WTC11 (cell line): ENCODE measurements around the gene PRR23E. TPM values are rescaled to one million over a fixed set of nuclear protein-coding genes. Genes with fewer than 3 reads are reported as not detected.

ENCODE experiments used
- ATAC-seq: fragments of 200-7000 bp; cut with Tn5 transposase; 2 replicates; pipeline ENCODE4 v1.10.0; 2021; ENCODE audit warnings: mild to moderate bottlenecking, moderate library complexity
- CTCF ChIA-PET: fragments of 300-600 bp; sonication (Branson Sonifier 250); formaldehyde crosslinking; loops from one replicate; lab custom pipeline; 2021; ENCODE audit warnings: antibody characterized with exemption; lab: Charles Lee
- POLR2A ChIA-PET: fragments of 350-600 bp; sonication (Branson Sonifier 250); formaldehyde crosslinking; loops from one replicate; lab custom pipeline; 2021; ENCODE audit warnings: antibody characterized with exemption; lab: Charles Lee
- DNase-seq: peaks from one replicate; pipeline ENCODE4 v3.0.0; 2021; ENCODE audit warnings: low spot score
- H3K27ac Mint-ChIP-seq: 2 replicates; pipeline ENCODE4 v1.8.0; 2021; ENCODE audit warnings: mixed read lengths
- H3K27me3 Mint-ChIP-seq: 2 replicates; pipeline ENCODE4 v1.8.0; 2021; ENCODE audit warnings: low read depth, mild to moderate bottlenecking, moderate library complexity, mixed read lengths
- H3K36me3 Mint-ChIP-seq: 2 replicates; pipeline ENCODE4 v1.8.0; 2021; ENCODE audit warnings: mixed read lengths
- H3K4me1 Mint-ChIP-seq: 2 replicates; pipeline ENCODE4 v1.8.0; 2022; ENCODE audit warnings: mixed read lengths
- H3K4me3 Mint-ChIP-seq: 2 replicates; pipeline ENCODE4 v1.8.0; 2021; ENCODE audit warnings: mild to moderate bottlenecking, moderate library complexity, mixed read lengths
- H3K9me3 Mint-ChIP-seq: 2 replicates; pipeline ENCODE4 v1.8.0; 2021; ENCODE audit warnings: mixed read lengths
- CTCF ChIP-seq: fragments of 200-600 bp; IDR thresholded peaks from 2 replicates; pipeline ENCODE4 v1.8.0; 2022; ENCODE audit warnings: antibody characterized with exemption
- IRF2 ChIP-seq: sonication (generic); formaldehyde crosslinking; IDR thresholded peaks from 2 replicates; pipeline ENCODE4 v1.8.0; 2022; ENCODE audit warnings: low read depth, missing genetic modification reagents, borderline replicate concordance
- NR2C2 ChIP-seq: sonication (generic); formaldehyde crosslinking; IDR thresholded peaks from 2 replicates; pipeline ENCODE4 v1.8.0; 2022; ENCODE audit warnings: mild to moderate bottlenecking, missing genetic modification reagents
- NR3C1 ChIP-seq: sonication (generic); formaldehyde crosslinking; conservative IDR thresholded peaks from 2 replicates; pipeline ENCODE4 v1.8.1; 2023; ENCODE audit warnings: low read depth, mild to moderate bottlenecking, missing genetic modification reagents
- SP1 ChIP-seq: sonication (generic); formaldehyde crosslinking; conservative IDR thresholded peaks from 2 replicates; pipeline ENCODE4 v1.8.1; 2022; ENCODE audit warnings: missing genetic modification reagents
- ZNF396 ChIP-seq: fragments of 250-450 bp; sonication (Bioruptor Pico); IDR thresholded peaks from 2 replicates; pipeline ENCODE4 v1.8.0; 2021; ENCODE audit warnings: mild to moderate bottlenecking, moderate library complexity, borderline replicate concordance
- ZNF512 ChIP-seq: sonication (generic); formaldehyde crosslinking; IDR thresholded peaks from 2 replicates; pipeline ENCODE4 v1.8.1; 2022; ENCODE audit warnings: missing genetic modification reagents, borderline replicate concordance
- ZNF671 ChIP-seq: fragments of 250-450 bp; sonication (Bioruptor Pico); IDR thresholded peaks from 2 replicates; pipeline ENCODE4 v1.8.0; 2021; ENCODE audit warnings: mild to moderate bottlenecking
- total RNA-seq: library from RNA; stranded (reverse); gene quantifications from 3 replicates; pipeline ENCODE4 v1.2.3, GENCODE V29; 2021
- TF ChIP-seq, protein P1 (sequence below): fragments of 250-450 bp; sonication (Bioruptor Pico); IDR thresholded peaks from 2 replicates; pipeline ENCODE4 v1.9.0; 2021; ENCODE audit warnings: mild to moderate bottlenecking, borderline replicate concordance
- TF ChIP-seq, protein P2 (sequence below): sonication (generic); formaldehyde crosslinking; IDR thresholded peaks from 2 replicates; pipeline ENCODE4 v1.8.1; 2023; ENCODE audit warnings: mild to moderate bottlenecking, moderate library complexity, missing genetic modification reagents
- TF ChIP-seq, protein P3 (sequence below): fragments of 250-450 bp; sonication (Bioruptor Pico); IDR thresholded peaks from 2 replicates; pipeline ENCODE4 v1.8.0; 2021; ENCODE audit warnings: mild to moderate bottlenecking

The PRR23E gene
- total RNA-seq, 1 experiment from 2014 or later: not detected

GRCh38 chr3:127207727-127208482 is 15.0 kb downstream of the PRR23E start:
- CTCF ChIA-PET: no interaction called here
- Mint-ChIP-seq H3K27ac (no peak overlapping the region), H3K27me3 (no peaks in the 10 kb centered on the region; the same call in 1 of the 2 replicates)
- DNase-seq: no peak
- TF ChIP-seq SP1 (no peak), ZNF512 (CRISPR knock-in tag) (no peak), ZNF396 (CRISPR knock-in tag) (no peak), IRF2 (CRISPR knock-in tag) (no peak), CTCF (no peak), ZNF671 (CRISPR knock-in tag) (no peak)
- TF ChIP-seq, protein P1, sequence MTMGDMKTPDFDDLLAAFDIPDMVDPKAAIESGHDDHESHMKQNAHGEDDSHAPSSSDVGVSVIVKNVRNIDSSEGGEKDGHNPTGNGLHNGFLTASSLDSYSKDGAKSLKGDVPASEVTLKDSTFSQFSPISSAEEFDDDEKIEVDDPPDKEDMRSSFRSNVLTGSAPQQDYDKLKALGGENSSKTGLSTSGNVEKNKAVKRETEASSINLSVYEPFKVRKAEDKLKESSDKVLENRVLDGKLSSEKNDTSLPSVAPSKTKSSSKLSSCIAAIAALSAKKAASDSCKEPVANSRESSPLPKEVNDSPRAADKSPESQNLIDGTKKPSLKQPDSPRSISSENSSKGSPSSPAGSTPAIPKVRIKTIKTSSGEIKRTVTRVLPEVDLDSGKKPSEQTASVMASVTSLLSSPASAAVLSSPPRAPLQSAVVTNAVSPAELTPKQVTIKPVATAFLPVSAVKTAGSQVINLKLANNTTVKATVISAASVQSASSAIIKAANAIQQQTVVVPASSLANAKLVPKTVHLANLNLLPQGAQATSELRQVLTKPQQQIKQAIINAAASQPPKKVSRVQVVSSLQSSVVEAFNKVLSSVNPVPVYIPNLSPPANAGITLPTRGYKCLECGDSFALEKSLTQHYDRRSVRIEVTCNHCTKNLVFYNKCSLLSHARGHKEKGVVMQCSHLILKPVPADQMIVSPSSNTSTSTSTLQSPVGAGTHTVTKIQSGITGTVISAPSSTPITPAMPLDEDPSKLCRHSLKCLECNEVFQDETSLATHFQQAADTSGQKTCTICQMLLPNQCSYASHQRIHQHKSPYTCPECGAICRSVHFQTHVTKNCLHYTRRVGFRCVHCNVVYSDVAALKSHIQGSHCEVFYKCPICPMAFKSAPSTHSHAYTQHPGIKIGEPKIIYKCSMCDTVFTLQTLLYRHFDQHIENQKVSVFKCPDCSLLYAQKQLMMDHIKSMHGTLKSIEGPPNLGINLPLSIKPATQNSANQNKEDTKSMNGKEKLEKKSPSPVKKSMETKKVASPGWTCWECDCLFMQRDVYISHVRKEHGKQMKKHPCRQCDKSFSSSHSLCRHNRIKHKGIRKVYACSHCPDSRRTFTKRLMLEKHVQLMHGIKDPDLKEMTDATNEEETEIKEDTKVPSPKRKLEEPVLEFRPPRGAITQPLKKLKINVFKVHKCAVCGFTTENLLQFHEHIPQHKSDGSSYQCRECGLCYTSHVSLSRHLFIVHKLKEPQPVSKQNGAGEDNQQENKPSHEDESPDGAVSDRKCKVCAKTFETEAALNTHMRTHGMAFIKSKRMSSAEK (CRISPR knock-in tag): no peak
- TF ChIP-seq, protein P2, sequence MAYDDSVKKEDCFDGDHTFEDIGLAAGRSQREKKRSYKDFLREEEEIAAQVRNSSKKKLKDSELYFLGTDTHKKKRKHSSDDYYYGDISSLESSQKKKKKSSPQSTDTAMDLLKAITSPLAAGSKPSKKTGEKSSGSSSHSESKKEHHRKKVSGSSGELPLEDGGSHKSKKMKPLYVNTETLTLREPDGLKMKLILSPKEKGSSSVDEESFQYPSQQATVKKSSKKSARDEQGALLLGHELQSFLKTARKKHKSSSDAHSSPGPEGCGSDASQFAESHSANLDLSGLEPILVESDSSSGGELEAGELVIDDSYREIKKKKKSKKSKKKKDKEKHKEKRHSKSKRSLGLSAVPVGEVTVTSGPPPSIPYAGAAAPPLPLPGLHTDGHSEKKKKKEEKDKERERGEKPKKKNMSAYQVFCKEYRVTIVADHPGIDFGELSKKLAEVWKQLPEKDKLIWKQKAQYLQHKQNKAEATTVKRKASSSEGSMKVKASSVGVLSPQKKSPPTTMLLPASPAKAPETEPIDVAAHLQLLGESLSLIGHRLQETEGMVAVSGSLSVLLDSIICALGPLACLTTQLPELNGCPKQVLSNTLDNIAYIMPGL (CRISPR knock-in tag): no peak
- TF ChIP-seq, all 79 proteins: peak for 0
- Mint-ChIP-seq H3K4me1 (peaks cover 11% of the 10 kb centered on the region), H3K4me3 (no peak overlapping the region), H3K9me3 (peaks cover 6% of the 10 kb centered on the region), H3K36me3 (peaks cover under 1% of the 10 kb centered on the region; the same call in 1 of the 2 replicates)
- ATAC-seq: no peak
- POLR2A ChIA-PET: no interaction called here

- CTCF ChIA-PET: no interaction called here
- TF ChIP-seq NR2C2 (CRISPR knock-in tag) (no peak), IRF2 (CRISPR knock-in tag) (no peak), NR3C1 (CRISPR knock-in tag) (no peak)
- TF ChIP-seq, protein P3, sequence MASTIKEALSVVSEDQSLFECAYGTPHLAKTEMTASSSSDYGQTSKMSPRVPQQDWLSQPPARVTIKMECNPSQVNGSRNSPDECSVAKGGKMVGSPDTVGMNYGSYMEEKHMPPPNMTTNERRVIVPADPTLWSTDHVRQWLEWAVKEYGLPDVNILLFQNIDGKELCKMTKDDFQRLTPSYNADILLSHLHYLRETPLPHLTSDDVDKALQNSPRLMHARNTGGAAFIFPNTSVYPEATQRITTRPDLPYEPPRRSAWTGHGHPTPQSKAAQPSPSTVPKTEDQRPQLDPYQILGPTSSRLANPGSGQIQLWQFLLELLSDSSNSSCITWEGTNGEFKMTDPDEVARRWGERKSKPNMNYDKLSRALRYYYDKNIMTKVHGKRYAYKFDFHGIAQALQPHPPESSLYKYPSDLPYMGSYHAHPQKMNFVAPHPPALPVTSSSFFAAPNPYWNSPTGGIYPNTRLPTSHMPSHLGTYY: no peak
- TF ChIP-seq, all 79 proteins: peak for 0
- H3K27ac Mint-ChIP-seq: no peak overlapping the region
- H3K36me3 Mint-ChIP-seq: no peaks in the 10 kb centered on the region
- no peak for DNase-seq
- ATAC-seq: no peak
- no peaks in the 10 kb centered on the region; the same call in 1 of the 2 replicates for H3K27me3 Mint-ChIP-seq
- H3K9me3 Mint-ChIP-seq: 0 out of 2 replicates have a peak, but pooled peaks cover 3% of the 10 kb centered on the region
- H3K4me1 Mint-ChIP-seq: peaks cover 13% of the 10 kb centered on the region
- POLR2A ChIA-PET: no interaction called here
- H3K4me3 Mint-ChIP-seq: no peak overlapping the region
Observed at GRCh38 chr3:127208483-127209100, 15.7 kb downstream of the PRR23E start.
